Peyer's patch (tissue), 4 donors: ENCODE data around the gene METTL15.

Experiments
- CTCF ChIP-seq, 6 experiments: fragments of 450-650 bp in 4 of 6; fragments of 200-600 bp in 2 of 6; sonication (generic) in 1 of 6; IDR thresholded peaks; one replicate each; pipeline ENCODE4 v1.5.1; 2017 to 2019; ENCODE audit warnings: antibody characterized with exemption in 6 of 6, mild to moderate bottlenecking in 3 of 6, moderate library complexity in 1 of 6
- POLR2A ChIP-seq, 2 donors: fragments of 450-650 bp; IDR thresholded peaks; one replicate each; pipeline ENCODE4 v1.5.1; 2017; ENCODE audit warnings: antibody characterized with exemption in 2 of 2, mild to moderate bottlenecking in 2 of 2, moderate library complexity in 2 of 2

GRCh38 chr11:28350216-28350615 lies 242.0 kb downstream of the METTL15 start:
- TF ChIP-seq CTCF (IDR thresholded peaks at IDR 0.05), result no peak
- TF ChIP-seq POLR2A (IDR thresholded peaks at IDR 0.05), result no peak
